GM19193 (cell line): ENCODE measurements around the gene ASL.

Source experiments
- POLR2A ChIP-seq: IDR thresholded peaks from 4 replicates; pipeline ENCODE4 v1.6.1; 2011; ENCODE audit not compliant: insufficient read depth, insufficient read length; ENCODE audit errors: extremely low read depth

Gene ASL

DNA sequence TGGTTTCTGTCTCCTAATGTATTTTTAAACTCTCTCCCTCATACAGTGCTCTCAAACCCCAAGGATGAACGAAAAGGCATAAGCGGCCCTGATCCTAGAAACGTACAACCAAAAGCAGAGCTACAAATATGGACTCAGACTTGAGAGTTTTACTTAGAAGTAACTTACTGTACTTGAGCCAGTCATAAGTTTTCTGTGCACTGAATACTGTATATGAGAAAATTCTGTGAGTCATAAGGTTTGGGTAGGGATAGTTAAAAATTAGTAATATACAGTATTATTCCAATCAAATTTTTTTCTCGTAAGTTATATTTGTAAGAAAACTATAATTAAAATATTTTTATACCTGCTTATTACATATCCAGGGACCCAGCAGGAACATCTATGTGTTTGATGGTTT is 5.9 kb upstream of the ASL start:
- TF ChIP-seq POLR2A, result no peak

- TF ChIP-seq POLR2A, result no peak
Observed at GRCh38 chr7:66070222-66070621, 5.4 kb upstream of the ASL start.

- TF ChIP-seq POLR2A, result no peak
Observed at GRCh38 chr7:66076462-66077329, 1.1 kb downstream of the ASL start.

DNA sequence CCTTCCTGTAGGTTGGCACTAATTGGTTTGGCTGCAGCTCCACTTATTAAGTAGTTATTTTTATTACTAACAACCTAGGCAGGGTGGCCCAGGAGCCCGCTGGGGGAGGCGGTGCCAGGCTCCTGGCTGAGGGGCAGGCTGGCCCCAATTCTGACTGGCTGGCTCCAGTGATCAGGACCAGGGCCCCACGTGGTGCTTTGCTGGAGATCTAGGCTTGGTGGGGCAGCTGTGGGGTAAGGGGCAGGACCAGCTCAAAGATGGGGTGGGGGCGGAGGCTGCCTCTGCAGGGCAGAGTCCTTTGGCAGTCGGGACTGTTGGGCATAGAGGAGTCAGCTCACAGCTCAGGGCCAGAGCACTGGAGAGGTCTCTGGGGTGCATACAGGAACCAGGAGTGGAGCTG is 2.4 kb downstream of the ASL start:
- TF ChIP-seq POLR2A, result no peak

- no peak for TF ChIP-seq POLR2A
Observed at GRCh38 chr7:66082083-66082482, 6.5 kb downstream of the ASL start.

DNA sequence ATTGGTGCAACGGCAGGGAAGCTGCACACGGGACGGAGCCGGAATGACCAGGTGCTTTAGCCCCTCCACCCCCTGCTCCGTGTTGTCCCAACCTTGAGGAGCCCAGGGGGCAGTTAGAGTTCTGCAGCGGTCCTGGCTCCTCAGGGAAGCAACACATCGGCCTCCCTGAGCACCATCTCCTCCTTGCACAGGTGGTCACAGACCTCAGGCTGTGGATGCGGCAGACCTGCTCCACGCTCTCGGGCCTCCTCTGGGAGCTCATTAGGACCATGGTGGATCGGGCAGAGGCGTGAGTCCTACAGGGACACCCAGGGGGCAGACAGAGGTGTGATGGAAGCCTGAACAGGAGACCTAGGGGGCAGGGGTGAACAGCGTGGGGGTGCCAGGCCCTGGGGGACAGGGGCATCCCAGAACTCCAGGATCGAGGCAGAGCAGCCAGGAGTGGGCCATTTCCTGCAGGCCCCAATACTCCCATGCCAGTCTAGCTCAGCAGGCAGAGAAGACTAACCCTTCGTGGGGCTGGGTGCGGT is 7.3 kb downstream of the ASL start:
- no peak for TF ChIP-seq POLR2A

- TF ChIP-seq POLR2A, result no peak
Observed at GRCh38 chr7:66083677-66084076, 8.1 kb downstream of the ASL start.

GRCh38 chr7:66088861-66089838 is 13.5 kb downstream of the ASL start:
- TF ChIP-seq POLR2A, result no peak

GRCh38 chr7:66092654-66093053 is 17.0 kb downstream of the ASL start:
- TF ChIP-seq POLR2A, result no peak

GRCh38 chr7:66095010-66095409 is 19.4 kb downstream of the ASL start:
- no peak for TF ChIP-seq POLR2A

DNA sequence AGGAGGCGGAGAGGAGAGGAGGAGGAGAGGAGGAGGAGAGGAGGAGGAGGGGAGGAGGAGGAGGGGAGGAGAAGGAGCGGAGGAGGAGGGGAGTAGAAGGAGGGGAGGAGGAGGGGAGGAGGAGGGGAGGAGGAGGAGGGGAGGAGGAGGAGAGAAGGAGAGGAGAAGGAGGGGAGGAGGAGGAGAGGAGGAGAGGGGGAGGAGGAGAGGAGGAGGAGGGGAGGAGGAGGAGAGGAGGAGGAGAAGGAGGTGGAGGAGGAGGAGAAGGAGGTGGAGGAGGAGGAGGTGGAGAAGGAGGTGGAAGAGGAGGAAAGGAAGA is 23.6 kb downstream of the ASL start:
- no peak for TF ChIP-seq POLR2A

DNA sequence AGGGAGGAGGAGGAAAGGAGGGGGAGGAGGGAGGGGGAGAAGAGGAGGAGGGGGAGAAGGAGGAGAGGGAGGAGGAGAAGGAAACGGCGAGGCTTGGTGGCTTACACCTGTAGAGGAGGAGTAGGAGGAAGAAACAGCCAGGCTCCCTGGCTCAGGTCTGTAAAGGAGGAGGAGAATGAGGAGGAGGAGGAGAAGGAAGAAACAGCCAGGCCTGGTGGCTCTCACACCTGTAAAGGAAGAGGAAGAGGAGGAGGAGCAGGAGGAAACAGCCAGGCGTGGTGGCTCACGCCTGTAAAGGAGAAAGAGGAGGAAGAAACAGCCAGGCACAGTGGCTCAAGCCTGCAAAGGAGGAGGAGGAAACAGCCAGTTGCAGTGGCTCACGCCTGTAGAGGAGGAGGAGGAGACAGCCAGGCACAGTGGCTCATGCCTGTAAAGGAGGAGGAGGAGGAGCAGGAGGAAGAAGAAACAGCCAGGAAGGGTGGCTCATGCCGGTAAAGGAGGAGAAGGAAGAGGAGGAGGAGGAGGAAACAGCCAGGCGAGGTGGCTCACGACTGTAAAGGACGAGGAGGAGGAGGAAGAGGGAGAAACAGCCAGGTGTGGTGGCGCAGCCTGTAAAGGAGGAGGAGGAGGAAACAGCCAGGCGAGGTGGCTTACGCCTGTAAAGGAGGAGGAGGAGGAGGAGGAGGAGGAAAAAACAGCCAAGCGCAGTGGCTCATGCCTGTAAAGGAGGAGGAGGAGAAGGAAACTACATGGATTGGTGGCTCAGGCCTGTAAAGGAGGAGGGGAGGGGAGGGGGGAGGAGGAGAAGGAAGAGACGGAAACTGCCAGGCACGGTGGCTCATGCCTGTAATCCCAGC is 24.2 kb downstream of the ASL start:
- no peak for TF ChIP-seq POLR2A

- no peak for TF ChIP-seq POLR2A
Observed at GRCh38 chr7:66100408-66101050, 24.9 kb downstream of the ASL start.

- TF ChIP-seq POLR2A, result no peak
Observed at GRCh38 chr7:66105263-66105748, 29.7 kb downstream of the ASL start.
